Ovary (tissue), 3 donors: ENCODE measurements around the gene IL1RAPL2.

ENCODE experiments used
- CTCF ChIP-seq, 3 donors: fragments of 450-650 bp in 2 of 3; fragments of 200-600 bp in 1 of 3; IDR thresholded peaks; one replicate each; pipeline versions ENCODE4 v1.5.1 to v1.8.0; 2016 to 2022; ENCODE audit warnings: antibody characterized with exemption in 3 of 3, mild to moderate bottlenecking in 1 of 3
- POLR2A ChIP-seq: fragments of 450-650 bp; IDR thresholded peaks from one replicate; pipeline ENCODE4 v1.6.1; 2017; ENCODE audit warnings: antibody characterized with exemption, mild to moderate bottlenecking, moderate library complexity
- donor health status: DM: no; HTN: no; CAD: no.

- TF ChIP-seq POLR2A (no peak), CTCF (IDR thresholded peaks at IDR 0.05) (no peak)
These were observed 697.2 kb downstream of the IL1RAPL2 start for GRCh38 chrX:105263171-105263570.
